OCI-LY1 (cell line): ENCODE results near the gene CHADL.

ENCODE experiments used
- H2AFZ ChIP-seq: fragments of 200-600 bp; sonication (generic), shearing (Covaris generic); 2 replicates; pipeline ENCODE4 v1.6.0; 2014; ENCODE audit warnings: antibody characterized with exemption, mild to moderate bottlenecking, low read length
- H3F3A ChIP-seq: fragments of 200-600 bp; sonication (generic), shearing (Covaris generic); 2 replicates; pipeline ENCODE4 v1.6.0; 2014; ENCODE audit warnings: mild to moderate bottlenecking, antibody characterized with exemption, low read length, moderate library complexity; ENCODE audit not compliant: insufficient read depth
- H3K27ac ChIP-seq: fragments of 200-600 bp; sonication (generic); 2 replicates; pipeline ENCODE4 v1.5.1; 2014; ENCODE audit warnings: low read length, mixed run types, mild to moderate bottlenecking, low read depth; ENCODE audit not compliant: poor library complexity, severe bottlenecking
- H3K27me3 ChIP-seq: fragments of 200-600 bp; sonication (generic); 2 replicates; pipeline ENCODE4 v1.6.0; 2014; ENCODE audit warnings: antibody characterized with exemption, mild to moderate bottlenecking, low read length, moderate library complexity; ENCODE audit not compliant: insufficient read depth
- H3K36me3 ChIP-seq: fragments of 200-600 bp; sonication (generic); 2 replicates; pipeline ENCODE4 v1.6.1; 2014; ENCODE audit warnings: mild to moderate bottlenecking, antibody characterized with exemption, low read length, moderate library complexity, mixed read lengths; ENCODE audit not compliant: insufficient read depth
- H3K4me1 ChIP-seq: fragments of 200-600 bp; sonication (generic); 2 replicates; pipeline ENCODE4 v1.5.1; 2014; ENCODE audit warnings: mild to moderate bottlenecking, low read length, moderate library complexity; ENCODE audit not compliant: insufficient read depth, severe bottlenecking
- H3K4me2 ChIP-seq: fragments of 200-600 bp; sonication (generic), shearing (Covaris generic); 2 replicates; pipeline ENCODE4 v1.6.1; 2014; ENCODE audit warnings: low read length
- H3K4me3 ChIP-seq: fragments of 200-600 bp; sonication (generic); 2 replicates; pipeline ENCODE4 v1.5.1; 2014; ENCODE audit warnings: low read length, low read depth, mild to moderate bottlenecking, mixed read lengths; ENCODE audit not compliant: poor library complexity, severe bottlenecking
- H3K79me2 ChIP-seq: fragments of 200-600 bp; shearing (Covaris generic); 2 replicates; pipeline ENCODE4 v1.6.1; 2016; ENCODE audit warnings: mixed run types, low read length, mixed read lengths; ENCODE audit not compliant: insufficient read depth
- H3K9ac ChIP-seq: fragments of 200-600 bp; sonication (generic), shearing (Covaris generic); 2 replicates; pipeline ENCODE4 v1.6.1; 2014; ENCODE audit warnings: mild to moderate bottlenecking, low read length, mixed read lengths
- H3K9me2 ChIP-seq: fragments of 200-600 bp; sonication (generic), shearing (Covaris generic); 2 replicates; pipeline ENCODE4 v1.6.1; 2014; ENCODE audit warnings: low read depth, mild to moderate bottlenecking, low read length, mixed read lengths
- H3K9me3 ChIP-seq: fragments of 200-600 bp; shearing (Covaris generic); 2 replicates; pipeline ENCODE4 v1.6.1; 2014; ENCODE audit warnings: low read length, mixed read lengths
- H4K20me1 ChIP-seq: fragments of 200-600 bp; sonication (generic), shearing (Covaris generic); 2 replicates; pipeline ENCODE4 v1.6.0; 2016; ENCODE audit warnings: mild to moderate bottlenecking, low read length; ENCODE audit not compliant: insufficient read depth
- CTCF ChIP-seq: fragments of 200-600 bp; sonication (generic), shearing (Covaris generic); IDR thresholded peaks from 2 replicates; pipeline ENCODE4 v1.5.1; 2017; ENCODE audit warnings: mild to moderate bottlenecking, antibody characterized with exemption, low read length, moderate library complexity, mixed read lengths
- EZH2 ChIP-seq: fragments of 200-600 bp; sonication (generic), shearing (Covaris generic); IDR thresholded peaks from 2 replicates; pipeline ENCODE4 v1.8.0; 2017; ENCODE audit warnings: borderline replicate concordance, mixed run types, mild to moderate bottlenecking, antibody characterized with exemption, low read length, moderate library complexity, mixed read lengths

Gene CHADL

GRCh38 chr22:41240377-41241132 lies at the start of gene CHADL:
CHADL (minus strand) TSS chr22:41240931; CDS start chr22:41240881, 50 bp downstream.
- no peaks in the 10 kb centered on the region for H3K9me3 ChIP-seq
- TF ChIP-seq EZH2: no peak
- no peak for TF ChIP-seq CTCF
- H3K4me1 ChIP-seq: peaks cover 6% of the 10 kb centered on the region
- no peaks in the 10 kb centered on the region; the same call in 1 of the 2 replicates for H3F3A ChIP-seq
- no peak within 1 kb of the TSS for H3K4me3 ChIP-seq
- H3K9ac ChIP-seq: no peak within 1 kb of the TSS
- H3K4me2 ChIP-seq: no peak within 1 kb of the TSS
- no peaks in the 10 kb centered on the region; the same call in 1 of the 2 replicates for H3K27me3 ChIP-seq
- no peaks in the 10 kb centered on the region for H3K79me2 ChIP-seq
- no peaks in the 10 kb centered on the region for H3K9me2 ChIP-seq
- H4K20me1 ChIP-seq: no peaks in the 10 kb centered on the region
- peaks cover 3% of the 10 kb centered on the region for H3K36me3 ChIP-seq
- no peak within 1 kb of the TSS for H3K27ac ChIP-seq
- H2AFZ ChIP-seq: no peak within 1 kb of the TSS

- Histone ChIP-seq H3K27me3 (no peaks in the 10 kb centered on the region), H2AFZ (no peak overlapping the region), H3K9me2 (no peaks in the 10 kb centered on the region), H3K9me3 (no peaks in the 10 kb centered on the region), H3K4me3 (no peak overlapping the region), H4K20me1 (no peaks in the 10 kb centered on the region), H3K4me2 (no peak overlapping the region), H3K79me2 (peaks cover 11% of the 10 kb centered on the region), H3K9ac (no peak overlapping the region), H3F3A (no peaks in the 10 kb centered on the region), H3K36me3 (peaks cover 2% of the 10 kb centered on the region; the same call in 1 of the 2 replicates), H3K4me1 (peaks cover 14% of the 10 kb centered on the region), H3K27ac (no peak overlapping the region)
- TF ChIP-seq EZH2: no peak
- TF ChIP-seq CTCF: no peak
These were observed 48.9 kb upstream of the CHADL start for GRCh38 chr22:41289671-41290070.

- H3K4me2 ChIP-seq: no peak overlapping the region
- peaks cover 11% of the 10 kb centered on the region for H3K36me3 ChIP-seq
These were observed 47.7 kb upstream of the CHADL start for GRCh38 chr22:41288245-41288946.

More at GRCh38 chr22:41288245-41288946, 47.7 kb upstream of the CHADL start:
- Histone ChIP-seq H4K20me1 (no peaks in the 10 kb centered on the region), H3K4me1 (peaks cover 17% of the 10 kb centered on the region), H3K9me2 (no peaks in the 10 kb centered on the region), H3K9me3 (no peaks in the 10 kb centered on the region), H2AFZ (no peak overlapping the region), H3K27ac (no peak overlapping the region), H3K4me3 (no peak overlapping the region), H3F3A (no peaks in the 10 kb centered on the region), H3K79me2 (peaks cover 18% of the 10 kb centered on the region), H3K27me3 (no peaks in the 10 kb centered on the region), H3K9ac (no peak overlapping the region)
- no peak for TF ChIP-seq CTCF
- no peak for TF ChIP-seq EZH2
